Stomach (tissue), 9 donors: ENCODE data around the gene STAC2. TPM values are rescaled to one million over a fixed set of nuclear protein-coding genes. Genes with fewer than 3 reads are reported as not detected.
"Not testable (repeated sequence)": the region's sequence is repeated elsewhere in the genome, so short reads cannot be mapped to it uniquely, and the experiment has no call there.

ENCODE experiments used
- DNase-seq, 2 donors: peaks; one replicate each; pipeline versions ENCODE4 v3.0.0 to v3.0.0-alpha.2; 2013 to 2019
- H3K27ac ChIP-seq, 5 donors: fragments of 200-600 bp in 4 of 5; sonication (generic) in 4 of 5; one replicate each; pipeline ENCODE4 v1.5.1; 2013 to 2019; ENCODE audit warnings: mild to moderate bottlenecking in 1 of 5, moderate library complexity in 1 of 5
- H3K27me3 ChIP-seq, 3 donors: fragments of 200-600 bp; sonication (generic); one replicate each; pipeline ENCODE4 v1.5.1; 2017 to 2019; ENCODE audit warnings: mixed run types in 1 of 3
- H3K36me3 ChIP-seq, 4 donors: fragments of 200-600 bp; sonication (generic); 1 replicate in 3 of 4; 2 replicates in 1 of 4; pipeline ENCODE4 v1.5.1; 2016 to 2019
- H3K4me1 ChIP-seq, 4 donors: fragments of 200-600 bp; sonication (generic); one replicate each; pipeline ENCODE4 v1.5.1; 2016 to 2019
- H3K4me3 ChIP-seq, 4 donors: fragments of 200-600 bp; sonication (generic) in 3 of 4; one replicate each; pipeline ENCODE4 v1.5.1; 2016 to 2019; ENCODE audit warnings: mild to moderate bottlenecking in 1 of 4
- H3K9me3 ChIP-seq, 4 donors: fragments of 200-600 bp; sonication (generic); one replicate each; pipeline ENCODE4 v1.5.1; 2016 to 2019
- CTCF ChIP-seq, 7 experiments: fragments of 450-650 bp in 4 of 7; fragments of 200-600 bp in 3 of 7; sonication (generic) in 3 of 7; IDR thresholded peaks; one replicate each; pipeline ENCODE4 v1.5.1; 2016 to 2019; ENCODE audit warnings: antibody characterized with exemption in 7 of 7, control low read depth in 2 of 7, mild to moderate bottlenecking in 1 of 7
- EP300 ChIP-seq: sonication (generic); formaldehyde crosslinking; IDR thresholded peaks from one replicate; pipeline ENCODE4 v1.6.1; 2017; ENCODE audit warnings: antibody characterized with exemption
- POLR2A ChIP-seq, 4 donors: fragments of 450-650 bp; IDR thresholded peaks; one replicate each; pipeline ENCODE4 v1.6.1; 2016; ENCODE audit warnings: antibody characterized with exemption in 4 of 4, control low read depth in 2 of 4, mild to moderate bottlenecking in 1 of 4, moderate library complexity in 1 of 4
- POLR2AphosphoS5 ChIP-seq, 3 donors: sonication (generic); formaldehyde crosslinking; IDR thresholded peaks; one replicate each; pipeline ENCODE4 v1.6.1; 2016; ENCODE audit warnings: antibody characterized with exemption in 3 of 3
- WGBS, 5 donors: extraction: QIAGEN DNeasy Blood & Tissue Kit in 3 of 5; methylation state at CpG; one replicate each; pipeline versions ENCODE4 v1.1.5 to v1.1.7; 2013 to 2018; 5-methylcytosine and 5-hydroxymethylcytosine counted together
- intact Hi-C: fragments of 100-400 bp; cut with DNase I; formaldehyde crosslinking; loops from one replicate; pipeline ENCODE4 v1.15.1; 2023; ENCODE audit warnings: low total_unique reads
- polyA plus RNA-seq, 3 donors: library from polyadenylated mRNA; stranded (reverse); fragments of 200-250 nt; gene quantifications; one replicate each; pipeline ENCODE4 v1.2.3, GENCODE V29; 2013
- total RNA-seq, 5 donors: library from RNA; depleted of rRNA; stranded (reverse); fragments of >200 nt; gene quantifications; one replicate each; pipeline versions ENCODE4 v1.1.0 to v1.2.3, GENCODE V29; 2014 to 2016
- donor health status: healthy with polysubstance abuse.
- donor health status: Bipolar disorder and iron deficiency.
- donor health status: healthy.

Gene STAC2
- total and polyA plus RNA-seq, 8 donors: under 0.01 to 0.20 (median 0.15) TPM; not detected in 5

GRCh38 chr17:39261286-39261685 is 35.5 kb upstream of the STAC2 start:
- no peaks in the 10 kb centered on the region for H3K9me3 ChIP-seq
- H3K36me3 ChIP-seq: peaks cover 31 to 100% (median 98%) of the 10 kb centered on the region in 4 donors
- H3K4me3 ChIP-seq: no peak overlapping the region
- 80 to 89% (median 86%) methylated on average over 7 of the region's 7 CpGs for WGBS, 5 donors
- H3K27ac ChIP-seq: no peak overlapping the region
- no peak for DNase-seq
- intact Hi-C loops: no loop called here
- no peak for TF ChIP-seq CTCF (IDR thresholded peaks at IDR 0.05)
- no peaks in the 10 kb centered on the region for H3K4me1 ChIP-seq
- no peaks in the 10 kb centered on the region for H3K27me3 ChIP-seq

DNA sequence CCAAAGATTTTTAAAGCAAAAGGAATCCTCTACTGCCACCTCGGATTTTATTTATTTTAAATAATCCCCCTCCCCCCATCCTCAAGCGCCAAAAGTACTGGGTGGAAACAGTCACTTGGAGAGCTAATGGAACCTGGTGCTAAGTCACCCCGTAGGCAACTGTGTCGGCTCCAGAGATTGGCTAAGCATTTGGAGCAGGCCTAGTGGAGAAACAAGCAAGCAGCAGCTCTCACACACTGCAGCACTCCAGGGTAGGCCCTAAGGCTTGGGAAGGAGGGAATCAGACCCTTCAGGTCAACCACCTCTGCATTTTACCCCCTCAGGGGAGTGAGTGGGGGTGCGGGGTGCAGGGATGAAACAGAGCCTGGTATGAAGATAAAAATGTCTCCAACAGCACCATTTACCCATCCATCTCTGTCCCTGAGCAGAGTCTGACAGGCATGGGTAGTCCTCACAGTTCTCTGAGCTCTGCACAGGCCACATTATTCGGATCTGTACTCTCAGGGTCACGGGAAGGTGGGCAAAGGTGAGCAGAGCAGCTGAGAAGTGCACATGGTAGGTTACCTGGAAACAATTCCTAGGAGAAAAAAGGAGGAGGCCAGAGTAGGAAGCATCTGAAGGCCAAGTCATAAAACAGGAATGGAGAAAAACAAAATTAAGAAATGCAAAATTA is 27.2 kb upstream of the STAC2 start:
- Histone ChIP-seq H3K27ac (no peak overlapping the region), H3K9me3 (no peaks in the 10 kb centered on the region), H3K27me3 (no peaks in the 10 kb centered on the region), H3K4me1 (no peaks in the 10 kb centered on the region), H3K4me3 (no peak overlapping the region), H3K36me3 (peaks cover 6 to 62% (median 52%) of the 10 kb centered on the region in 4 donors)
- intact Hi-C loops: no loop called here
- WGBS, 5 donors: 72 to 85% (median 76%) methylated on average over 7 of the region's 7 CpGs
- no peak for TF ChIP-seq CTCF (IDR thresholded peaks at IDR 0.05)
- no peak for TF ChIP-seq POLR2A (IDR thresholded peaks at IDR 0.05)
- no peak for TF ChIP-seq EP300
- TF ChIP-seq POLR2AphosphoS5 (IDR thresholded peaks at IDR 0.05): no peak
- DNase-seq: no peak

DNA sequence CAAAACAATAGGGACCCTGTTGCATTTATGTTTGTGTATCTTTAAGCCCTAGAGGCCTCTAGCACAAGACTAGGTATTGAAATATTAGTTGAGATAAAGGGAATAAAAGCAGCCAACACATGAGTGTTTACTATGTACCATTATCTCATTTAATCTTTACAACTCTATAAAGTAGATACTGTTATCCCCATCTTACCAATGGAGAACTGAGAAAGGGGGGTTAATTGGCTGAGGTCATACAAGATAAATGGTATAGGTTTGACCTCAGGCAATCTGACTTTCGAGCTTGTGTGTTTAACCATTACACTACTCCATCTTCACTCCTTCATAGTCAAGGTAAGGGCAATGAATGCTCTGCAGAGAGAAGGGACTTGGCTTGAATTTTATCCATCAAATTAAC is 26.3 kb upstream of the STAC2 start:
- peaks cover 6 to 53% (median 44%) of the 10 kb centered on the region in 4 donors for H3K36me3 ChIP-seq
- H3K27me3 ChIP-seq: no peaks in the 10 kb centered on the region
- H3K9me3 ChIP-seq: no peaks in the 10 kb centered on the region
- TF ChIP-seq CTCF (IDR thresholded peaks at IDR 0.05) (no peak), POLR2A (IDR thresholded peaks at IDR 0.05) (no peak), EP300 (no peak), POLR2AphosphoS5 (IDR thresholded peaks at IDR 0.05) (no peak)
- no peak for DNase-seq
- WGBS, 5 donors: 24 to 47% (median 29%) methylated on average over 1 of the region's 1 CpG
- H3K27ac ChIP-seq: no peak overlapping the region
- intact Hi-C loops: no loop called here
- no peak overlapping the region for H3K4me3 ChIP-seq
- H3K4me1 ChIP-seq: no peaks in the 10 kb centered on the region

GRCh38 chr17:39250076-39250475 is 24.3 kb upstream of the STAC2 start:
- H3K36me3 ChIP-seq: peaks cover 6 to 33% (median 25%) of the 10 kb centered on the region in 4 donors
- H3K9me3 ChIP-seq, DNase-seq, H3K27ac ChIP-seq, H3K27me3 ChIP-seq, H3K4me3 ChIP-seq, H3K4me1 ChIP-seq, intact Hi-C loops: not testable (repeated sequence)
- WGBS, 5 donors: 94 to 98% (median 95%) methylated on average over 12 of the region's 12 CpGs

DNA sequence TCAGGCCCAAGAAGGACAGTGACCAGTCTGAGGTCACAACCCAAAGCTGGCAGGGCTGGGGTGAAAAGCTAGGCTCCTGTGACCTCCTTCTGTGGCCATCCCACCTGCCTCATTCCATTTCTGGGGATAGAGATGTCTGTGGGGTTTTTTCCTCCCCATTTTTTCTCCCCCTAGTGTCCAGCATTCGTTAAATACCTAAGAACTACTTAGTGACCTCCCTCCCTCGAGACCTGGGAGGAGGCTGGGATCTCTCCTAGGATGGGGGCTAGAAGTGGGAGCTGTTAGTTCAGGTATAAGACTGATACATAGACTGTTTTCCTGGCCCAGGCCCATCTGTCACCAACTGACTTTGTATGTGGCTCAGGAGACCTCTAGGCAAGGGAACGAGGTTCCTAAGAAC is 20.5 kb upstream of the STAC2 start:
- 42 to 49% (median 43%) methylated on average over 3 of the region's 3 CpGs for WGBS, 5 donors
- intact Hi-C loops: no loop called here

More for the DNA sequence above, 20.5 kb upstream of the STAC2 start:
- peaks cover 0 to 14% (median 4%) of the 10 kb centered on the region in 4 donors for H3K4me1 ChIP-seq
- DNase-seq: no peak
- no peaks in the 10 kb centered on the region for H3K9me3 ChIP-seq
- no peak overlapping the region for H3K4me3 ChIP-seq
- H3K27me3 ChIP-seq: peaks cover 0 to 28% (median 0%) of the 10 kb centered on the region in 3 donors
- no peak for TF ChIP-seq POLR2A (IDR thresholded peaks at IDR 0.05)
- no peak for TF ChIP-seq EP300
- no peak for TF ChIP-seq POLR2AphosphoS5 (IDR thresholded peaks at IDR 0.05)
- no peak for TF ChIP-seq CTCF (IDR thresholded peaks at IDR 0.05)
- H3K27ac ChIP-seq: no peak overlapping the region
- H3K36me3 ChIP-seq: no peaks in the 10 kb centered on the region
